Neural progenitor cell (in vitro differentiated cells): ENCODE results near the gene KRT72. TPM values are rescaled to one million over a fixed set of nuclear protein-coding genes. Genes with fewer than 3 reads are reported as not detected.

Source experiments
- DNase-seq: peaks from one replicate; pipeline ENCODE4 v3.0.0-alpha.2; 2016; ENCODE audit warnings: low spot score
- H2AFZ ChIP-seq: fragments of 200-600 bp; sonication (generic); replicated peaks from 2 replicates; pipeline ENCODE4 v1.6.1; 2016; ENCODE audit warnings: antibody characterized with exemption
- H3F3A ChIP-seq: fragments of 200-600 bp; sonication (generic); 2 replicates; pipeline ENCODE4 v1.6.1; 2016; ENCODE audit warnings: antibody characterized with exemption, low read depth
- H3K27ac ChIP-seq: fragments of 200-600 bp; sonication (generic); 2 replicates; pipeline ENCODE4 v1.5.1; 2016; ENCODE audit warnings: mild to moderate bottlenecking
- H3K27me3 ChIP-seq: fragments of 200-600 bp; sonication (generic); 2 replicates; pipeline ENCODE4 v1.6.1; 2016; ENCODE audit warnings: mild to moderate bottlenecking, moderate library complexity
- H3K36me3 ChIP-seq: fragments of 200-600 bp; sonication (generic); 2 replicates; pipeline ENCODE4 v1.5.1; 2016
- H3K4me1 ChIP-seq: fragments of 200-600 bp; sonication (generic); 2 replicates; pipeline ENCODE4 v1.6.1; 2016; ENCODE audit warnings: mixed run types
- H3K4me2 ChIP-seq: fragments of 200-600 bp; sonication (generic); 2 replicates; pipeline ENCODE4 v1.6.1; 2016
- H3K4me3 ChIP-seq: fragments of 200-600 bp; sonication (generic); 2 replicates; pipeline ENCODE4 v1.5.1; 2016
- H3K79me2 ChIP-seq: fragments of 200-600 bp; sonication (generic); 2 replicates; pipeline ENCODE4 v1.6.1; 2016; ENCODE audit warnings: low read depth
- H3K9ac ChIP-seq: fragments of 200-600 bp; sonication (generic); 2 replicates; pipeline ENCODE4 v1.6.1; 2016
- H3K9me3 ChIP-seq: fragments of 200-600 bp; sonication (generic); 2 replicates; pipeline ENCODE4 v1.5.1; 2016; ENCODE audit warnings: low read depth
- H4K20me1 ChIP-seq: fragments of 200-600 bp; sonication (generic); 2 replicates; pipeline ENCODE4 v1.6.1; 2016; ENCODE audit warnings: low read depth
- H3K27ac Mint-ChIP-seq: 3 replicates; pipeline ENCODE4 v1.8.0; 2021; ENCODE audit warnings: mixed read lengths
- H3K27me3 Mint-ChIP-seq: 2 replicates; pipeline ENCODE4 v1.8.0; 2022; ENCODE audit warnings: low read depth, mild to moderate bottlenecking, inconsistent platforms, moderate library complexity, mixed read lengths; ENCODE audit not compliant: insufficient read depth
- H3K36me3 Mint-ChIP-seq: 3 replicates; pipeline ENCODE4 v1.8.0; 2021; ENCODE audit warnings: mixed read lengths
- H3K4me1 Mint-ChIP-seq: 3 replicates; pipeline ENCODE4 v1.8.0; 2021; ENCODE audit warnings: mixed read lengths
- H3K4me3 Mint-ChIP-seq: 3 replicates; pipeline ENCODE4 v1.8.0; 2021; ENCODE audit warnings: mild to moderate bottlenecking, moderate library complexity, mixed read lengths
- H3K9me3 Mint-ChIP-seq: 3 replicates; pipeline ENCODE4 v1.8.0; 2020; ENCODE audit warnings: mixed read lengths
- EZH2 ChIP-seq: fragments of 200-600 bp; sonication (generic); IDR thresholded peaks from 2 replicates; pipeline ENCODE4 v1.6.1; 2017; ENCODE audit warnings: antibody characterized with exemption, mild to moderate bottlenecking, moderate library complexity
- EZH2phosphoT487 ChIP-seq: fragments of 200-600 bp; sonication (generic); IDR thresholded peaks from 2 replicates; pipeline ENCODE4 v1.6.1; 2017; ENCODE audit warnings: antibody characterized with exemption
- total RNA-seq: library from RNA; depleted of rRNA; stranded (reverse); fragments of >200 nt; gene quantifications from 2 replicates; pipeline ENCODE4 v1.2.3, GENCODE V29; 2015; ENCODE audit warnings: low replicate concordance
- TF ChIP-seq, protein P1 (sequence below): fragments of 200-600 bp; sonication (generic); IDR thresholded peaks from 2 replicates; pipeline ENCODE4 v1.5.1; 2017; ENCODE audit warnings: antibody characterized with exemption, mild to moderate bottlenecking

KRT72 gene
- total RNA-seq, 1 donor from 2014 or later = not detected

- H3K9me3 Mint-ChIP-seq = peaks cover 3% of the 10 kb centered on the region
- Histone ChIP-seq H3K4me2 (no peak overlapping the region), H3K36me3 (no peaks in the 10 kb centered on the region), H3K4me1 (no peaks in the 10 kb centered on the region), H2AFZ (no peak overlapping the region), H3K27me3 (no peaks in the 10 kb centered on the region), H3K9me3 (no peaks in the 10 kb centered on the region), H3K4me3 (no peak overlapping the region), H3K79me2 (no peaks in the 10 kb centered on the region), H3K9ac (no peak overlapping the region), H3F3A (no peaks in the 10 kb centered on the region), H3K27ac (no peak overlapping the region), H4K20me1 (no peaks in the 10 kb centered on the region)
- H3K36me3 Mint-ChIP-seq = no peaks in the 10 kb centered on the region
- no peak overlapping the region for H3K4me3 Mint-ChIP-seq
- H3K27ac Mint-ChIP-seq = no peak overlapping the region
- H3K4me1 Mint-ChIP-seq = peaks cover 5% of the 10 kb centered on the region
- no peak for DNase-seq
- peaks cover 7% of the 10 kb centered on the region for H3K27me3 Mint-ChIP-seq
- no peak for TF ChIP-seq EZH2
Observed at GRCh38 chr12:52542785-52543318, 58.4 kb downstream of the KRT72 start.

GRCh38 chr12:52542157-52542556, 59.1 kb downstream of the KRT72 start:
- Histone ChIP-seq H3F3A (no peaks in the 10 kb centered on the region), H4K20me1 (no peaks in the 10 kb centered on the region), H3K9ac (no peak overlapping the region), H3K79me2 (no peaks in the 10 kb centered on the region), H3K4me3 (no peak overlapping the region), H3K4me1 (no peaks in the 10 kb centered on the region), H2AFZ (no peak overlapping the region), H3K27ac (no peak overlapping the region), H3K36me3 (no peaks in the 10 kb centered on the region), H3K27me3 (no peaks in the 10 kb centered on the region), H3K4me2 (no peak overlapping the region), H3K9me3 (no peaks in the 10 kb centered on the region)
- Mint-ChIP-seq H3K4me3 (no peak overlapping the region), H3K36me3 (no peaks in the 10 kb centered on the region), H3K27me3 (peaks cover 7% of the 10 kb centered on the region), H3K27ac (no peak overlapping the region), H3K9me3 (peaks cover 3% of the 10 kb centered on the region), H3K4me1 (peaks cover 5% of the 10 kb centered on the region)
- DNase-seq = no peak
- TF ChIP-seq EZH2phosphoT487 (no peak), EZH2 (no peak)
- TF ChIP-seq, protein P1, sequence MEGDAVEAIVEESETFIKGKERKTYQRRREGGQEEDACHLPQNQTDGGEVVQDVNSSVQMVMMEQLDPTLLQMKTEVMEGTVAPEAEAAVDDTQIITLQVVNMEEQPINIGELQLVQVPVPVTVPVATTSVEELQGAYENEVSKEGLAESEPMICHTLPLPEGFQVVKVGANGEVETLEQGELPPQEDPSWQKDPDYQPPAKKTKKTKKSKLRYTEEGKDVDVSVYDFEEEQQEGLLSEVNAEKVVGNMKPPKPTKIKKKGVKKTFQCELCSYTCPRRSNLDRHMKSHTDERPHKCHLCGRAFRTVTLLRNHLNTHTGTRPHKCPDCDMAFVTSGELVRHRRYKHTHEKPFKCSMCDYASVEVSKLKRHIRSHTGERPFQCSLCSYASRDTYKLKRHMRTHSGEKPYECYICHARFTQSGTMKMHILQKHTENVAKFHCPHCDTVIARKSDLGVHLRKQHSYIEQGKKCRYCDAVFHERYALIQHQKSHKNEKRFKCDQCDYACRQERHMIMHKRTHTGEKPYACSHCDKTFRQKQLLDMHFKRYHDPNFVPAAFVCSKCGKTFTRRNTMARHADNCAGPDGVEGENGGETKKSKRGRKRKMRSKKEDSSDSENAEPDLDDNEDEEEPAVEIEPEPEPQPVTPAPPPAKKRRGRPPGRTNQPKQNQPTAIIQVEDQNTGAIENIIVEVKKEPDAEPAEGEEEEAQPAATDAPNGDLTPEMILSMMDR = no peak

DNA sequence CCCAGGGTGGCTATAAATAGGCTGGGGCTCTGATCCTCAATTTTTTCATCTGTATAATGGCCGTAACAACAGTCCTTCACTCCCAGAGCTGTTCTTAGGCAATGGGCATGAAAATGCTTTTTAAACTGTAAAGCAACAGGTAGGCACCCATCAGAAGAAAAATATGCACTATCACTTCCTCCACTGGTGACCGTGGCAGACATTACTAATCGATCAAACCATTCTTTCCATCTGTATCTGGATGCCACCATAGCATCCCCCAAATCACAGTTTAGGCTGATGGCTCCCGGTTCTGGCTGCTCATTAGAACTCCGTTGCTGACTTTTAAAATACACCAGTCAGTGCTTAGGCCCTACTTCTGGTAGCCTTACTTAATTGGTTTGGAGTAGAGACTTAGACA, 59.6 kb downstream of the KRT72 start:
- Histone ChIP-seq H3K79me2 (no peaks in the 10 kb centered on the region), H3K9me3 (no peaks in the 10 kb centered on the region), H3K9ac (no peak overlapping the region), H3K4me1 (no peaks in the 10 kb centered on the region), H4K20me1 (no peaks in the 10 kb centered on the region), H3K36me3 (no peaks in the 10 kb centered on the region), H3K27me3 (no peaks in the 10 kb centered on the region), H3K4me3 (no peak overlapping the region), H3K27ac (no peak overlapping the region), H2AFZ (no peak overlapping the region), H3F3A (no peaks in the 10 kb centered on the region), H3K4me2 (no peak overlapping the region)
- TF ChIP-seq EZH2 = no peak
- TF ChIP-seq EZH2phosphoT487 = no peak
- TF ChIP-seq, protein P1 = no peak
- peaks cover 3% of the 10 kb centered on the region for H3K9me3 Mint-ChIP-seq
- H3K27ac Mint-ChIP-seq = no peak overlapping the region
- H3K36me3 Mint-ChIP-seq = no peaks in the 10 kb centered on the region
- no peak overlapping the region for H3K4me3 Mint-ChIP-seq
- peaks cover 6% of the 10 kb centered on the region for H3K27me3 Mint-ChIP-seq
- DNase-seq = no peak
- H3K4me1 Mint-ChIP-seq = peaks cover 5% of the 10 kb centered on the region

GRCh38 chr12:52540531-52540930, 60.7 kb downstream of the KRT72 start:
- Mint-ChIP-seq H3K36me3 (no peaks in the 10 kb centered on the region), H3K4me1 (peaks cover 5% of the 10 kb centered on the region), H3K27me3 (peaks cover 5% of the 10 kb centered on the region), H3K9me3 (peaks cover 3% of the 10 kb centered on the region), H3K4me3 (no peak overlapping the region), H3K27ac (no peak overlapping the region)
- Histone ChIP-seq H3K36me3 (no peaks in the 10 kb centered on the region), H2AFZ (no peak overlapping the region), H3K9me3 (no peaks in the 10 kb centered on the region), H3K79me2 (no peaks in the 10 kb centered on the region), H3K4me3 (no peak overlapping the region), H4K20me1 (no peaks in the 10 kb centered on the region), H3K4me1 (no peaks in the 10 kb centered on the region), H3K4me2 (no peak overlapping the region), H3K27me3 (no peaks in the 10 kb centered on the region), H3K27ac (no peak overlapping the region), H3K9ac (no peak overlapping the region), H3F3A (no peaks in the 10 kb centered on the region)
- TF ChIP-seq EZH2phosphoT487 = no peak
- TF ChIP-seq EZH2 = no peak
- TF ChIP-seq, protein P1 = no peak
- DNase-seq = no peak
